ENCODE results near the gene ENTPD2. TPM values are rescaled to one million over a fixed set of nuclear protein-coding genes. Genes with fewer than 3 reads are reported as not detected.

Gene ENTPD2
- total and polyA plus RNA-seq, 2 of the 4 experiments (the other 2 are of a cell fraction): not detected

- no TSS peak for BruUV-seq (replicated peaks)
These were observed 53.5 kb downstream of the ENTPD2 start for GRCh38 chr9:137000177-137000930.

More at GRCh38 chr9:137000177-137000930, 53.5 kb downstream of the ENTPD2 start:
- Histone ChIP-seq H4K8ac (ENCODE audit: low read depth in 2 of 2, low read length in 2 of 2) (peak overlapping the region in 1 of 2 experiments; percentile 40; a peak in 1 of 4 replicates), H2BK15ac (ENCODE audit: low read depth, low read length) (no peak overlapping the region), H3K4me2 (ENCODE audit: low read depth, low read length) (peak overlapping the region; percentile 69), H3K4me1 (ENCODE audit: control insufficient read depth, insufficient read depth, low read length) (peaks cover 16% of the 10 kb centered on the region), H2AK9ac (replicated peaks; ENCODE audit: low read depth, low read length, poor library complexity) (no peak overlapping the region), H3K36me3 (ENCODE audit: control insufficient read depth, insufficient read depth, low read length) (no peaks in the 10 kb centered on the region), H3K9ac (ENCODE audit: low read depth, low read length) (no peak overlapping the region), H4K20me1 (ENCODE audit: insufficient read depth, low read length) (no peaks in the 10 kb centered on the region; the same call in 1 of the 2 replicates), H2BK120ac (ENCODE audit: low read depth, low read length) (peak overlapping the region; percentile 44; the same call in 1 of the 2 replicates), H3K14ac (replicated peaks; ENCODE audit: low read depth, low read length) (no peak overlapping the region), H3K27ac (ENCODE audit: insufficient read depth, low read length) (peak overlapping the region; percentile 83), H4K5ac (ENCODE audit: low read depth, low read length) (no peak overlapping the region), H3K23ac (ENCODE audit: low read depth, low read length) (no peak overlapping the region), H2BK5ac (ENCODE audit: low read depth, low read length, poor library complexity, severe bottlenecking) (peak overlapping the region; percentile 57), H3K27me3 (ENCODE audit: control insufficient read depth, insufficient read depth, low read length) (no peaks in the 10 kb centered on the region), H3K18ac (ENCODE audit: low read depth, low read length) (no peak overlapping the region), H2AK5ac (ENCODE audit: low read depth, low read length) (0 out of 2 replicates have a peak overlapping the region, but pooled peaks have one; percentile 35), H2BK20ac (ENCODE audit: low read depth, low read length) (no peak overlapping the region; the same call in 1 of the 2 replicates), H3K79me1 (ENCODE audit: low read depth in 1 of 2, low read length in 2 of 2) (no peaks in the 10 kb centered on the region), H3K4ac (ENCODE audit: low read depth, low read length) (peak overlapping the region; percentile 48), H3K56ac (ENCODE audit: extremely low read depth, insufficient read depth, low read length) (no peak overlapping the region), H2AFZ (replicated peaks; ENCODE audit: low read length, poor library complexity) (peak overlapping the region; percentile 4), H4K91ac (ENCODE audit: insufficient read depth, low read depth, low read length) (no peak overlapping the region), H3K4me3 (ENCODE audit: insufficient read depth, low read depth, low read length) (no peak overlapping the region), H3K9me1 (ENCODE audit: insufficient read depth, low read length) (peaks cover 5% of the 10 kb centered on the region; the same call in 1 of the 2 replicates), H3K9me3 (ENCODE audit: control insufficient read depth, insufficient read depth, low read length) (no peaks in the 10 kb centered on the region)
- TF ChIP-seq NFE2L2 (IDR thresholded peaks at IDR 0.05; ENCODE audit: low read depth, low read length): no peak
- TF ChIP-seq BHLHE40 (IDR thresholded peaks at IDR 0.05; ENCODE audit: low read depth, low read length): no peak
- no peak for TF ChIP-seq CHD1 (IDR thresholded peaks at IDR 0.05; ENCODE audit: low read depth, low read length)
- 0 out of 2 replicates have a peak, but pooled peaks have one; percentile 23 for TF ChIP-seq CEBPB (IDR thresholded peaks at IDR 0.05; ENCODE audit: low read depth, low read length)
- intact Hi-C loops (cut with micrococcal nuclease) (no loop called here), in situ Hi-C loops (cut with MboI; ENCODE audit: low sequenced_read_pairs) (no loop called here), dilution Hi-C loops (cut with HindIII; ENCODE audit: low sequenced_read_pairs, unreplicated experiment) (no loop called here)
- 11% methylated on average over 5 of the region's 10 CpGs; no CpG with 5 or more reads in 1 of the 2 experiments for WGBS, 2 experiments (ENCODE audit: extremely low coverage in 2 of 2, insufficient read length in 1 of 2)
- ChIA-PET POLR2A (ENCODE audit: unreplicated experiment) (no interaction called here), CTCF (interaction anchor here (0.6 to 1.4 kb wide), 2 partner anchors 35 to 261 kb away, joined by 3 to 4 read pairs; no protein-coding TSS in a partner anchor)
- DNase-seq: peak; percentile 79
- ATAC-seq (ENCODE audit: low read depth): peak; percentile 75

Small RNA genes within 50 kb of the gene (microRNA-seq; reads per million reads assigned to microRNA genes)
- not detected for gene RF00153 (ENCODE audit: insufficient read depth, insufficient read length)

Small RNA genes within 50 kb of the gene (small RNA-seq; reads per million reads assigned to genes)
- gene RF00153: 0 to 0.08 (median 0) reads per million in 5 experiments

Other genes starting within 250 kb of the ENTPD2 start
Only the 30 nearest of the 37 such genes appear.
- 279 and 538 TPM in 2 replicates for gene EDF1, start 187.8 kb downstream of the ENTPD2 start, total RNA-seq (2012; rRNA removed)
- gene EDF1, start 187.8 kb downstream of the ENTPD2 start, polyA plus RNA-seq (2012; rRNA removed): 701 and 703 TPM in 2 replicates
- gene TRAF2, start 167.5 kb downstream of the ENTPD2 start, total RNA-seq (2012; rRNA removed): 5.8 and 6.6 TPM in 2 replicates
- gene TRAF2, start 167.5 kb downstream of the ENTPD2 start, polyA plus RNA-seq (2012; rRNA removed): 12.0 and 12.9 TPM in 2 replicates
- gene FBXW5, start 109.3 kb downstream of the ENTPD2 start, total RNA-seq (2012; rRNA removed): 65.1 and 72.2 TPM in 2 replicates
- 80.2 and 95.4 TPM in 2 replicates for gene FBXW5, start 109.3 kb downstream of the ENTPD2 start, polyA plus RNA-seq (2012; rRNA removed)
- not detected in 2 replicates for gene C8G, start 108.8 kb downstream of the ENTPD2 start, total RNA-seq (2012; rRNA removed)
- gene C8G, start 108.8 kb downstream of the ENTPD2 start, polyA plus RNA-seq (2012; rRNA removed): 0.37 and 0.80 TPM in 2 replicates
- gene LCN12, start 101.8 kb downstream of the ENTPD2 start, total RNA-seq (2012; rRNA removed): not detected in 2 replicates
- 0.12 TPM in 1 of 2 replicates, not detected in the other for gene LCN12, start 101.8 kb downstream of the ENTPD2 start, polyA plus RNA-seq (2012; rRNA removed)
- gene PTGDS, start 76.6 kb downstream of the ENTPD2 start, total RNA-seq (2012; rRNA removed): not detected in 2 replicates
- gene PTGDS, start 76.6 kb downstream of the ENTPD2 start, polyA plus RNA-seq (2012; rRNA removed): 0.87 and 1.2 TPM in 2 replicates
- gene LCNL1, start 71.1 kb downstream of the ENTPD2 start, total RNA-seq (2012; rRNA removed): not detected in 2 replicates
- gene LCNL1, start 71.1 kb downstream of the ENTPD2 start, polyA plus RNA-seq (2012; rRNA removed): 0.13 and 0.15 TPM in 2 replicates
- gene PAXX, start 61.6 kb downstream of the ENTPD2 start, total RNA-seq (2012; rRNA removed): 4.4 and 5.7 TPM in 2 replicates
- gene PAXX, start 61.6 kb downstream of the ENTPD2 start, polyA plus RNA-seq (2012; rRNA removed): 24.6 and 30.2 TPM in 2 replicates
- gene CLIC3, start 57.5 kb downstream of the ENTPD2 start, total RNA-seq (2012; rRNA removed): 0.18 and 0.28 TPM in 2 replicates
- gene CLIC3, start 57.5 kb downstream of the ENTPD2 start, polyA plus RNA-seq (2012; rRNA removed): 1.7 and 2.1 TPM in 2 replicates
- 3.8 and 4.4 TPM in 2 replicates for gene ABCA2, start 25.8 kb downstream of the ENTPD2 start, total RNA-seq (2012; rRNA removed)
- gene ABCA2, start 25.8 kb downstream of the ENTPD2 start, polyA plus RNA-seq (2012; rRNA removed): 46.0 and 52.3 TPM in 2 replicates
- not detected in 2 replicates for gene FUT7, start 22.0 kb downstream of the ENTPD2 start, total RNA-seq (2012; rRNA removed)
- gene FUT7, start 22.0 kb downstream of the ENTPD2 start, polyA plus RNA-seq (2012; rRNA removed): not detected in 2 replicates
- 2.7 and 2.8 TPM in 2 replicates for gene NPDC1, start 7.9 kb downstream of the ENTPD2 start, total RNA-seq (2012; rRNA removed)
- 58.1 and 74.0 TPM in 2 replicates for gene NPDC1, start 7.9 kb downstream of the ENTPD2 start, polyA plus RNA-seq (2012; rRNA removed)
- gene SAPCD2, start 16.5 kb upstream of the ENTPD2 start, total RNA-seq (2012; rRNA removed): 3.3 and 3.4 TPM in 2 replicates
- gene SAPCD2, start 16.5 kb upstream of the ENTPD2 start, polyA plus RNA-seq (2012; rRNA removed): 4.9 and 6.4 TPM in 2 replicates
- 2.3 and 2.5 TPM in 2 replicates for gene UAP1L1, start 23.5 kb upstream of the ENTPD2 start, total RNA-seq (2012; rRNA removed)
- gene UAP1L1, start 23.5 kb upstream of the ENTPD2 start, polyA plus RNA-seq (2012; rRNA removed): 8.7 and 9.8 TPM in 2 replicates
- gene MAN1B1, start 32.9 kb upstream of the ENTPD2 start, total RNA-seq (2012; rRNA removed): 25.0 and 28.7 TPM in 2 replicates
- gene MAN1B1, start 32.9 kb upstream of the ENTPD2 start, polyA plus RNA-seq (2012; rRNA removed): 49.8 and 55.1 TPM in 2 replicates
- 14.2 and 14.9 TPM in 2 replicates for gene DPP7, start 60.7 kb upstream of the ENTPD2 start, total RNA-seq (2012; rRNA removed)
- 76.4 and 88.2 TPM in 2 replicates for gene DPP7, start 60.7 kb upstream of the ENTPD2 start, polyA plus RNA-seq (2012; rRNA removed)
- not detected in 2 replicates for gene GRIN1, start 85.1 kb upstream of the ENTPD2 start, total RNA-seq (2012; rRNA removed)
- gene GRIN1, start 85.1 kb upstream of the ENTPD2 start, polyA plus RNA-seq (2012; rRNA removed): 0.04 and 0.09 TPM in 2 replicates
- gene LRRC26, start 116.0 kb upstream of the ENTPD2 start, total RNA-seq (2012; rRNA removed): not detected in 2 replicates
- gene LRRC26, start 116.0 kb upstream of the ENTPD2 start, polyA plus RNA-seq (2012; rRNA removed): not detected in 2 replicates
- gene TMEM210, start 118.0 kb upstream of the ENTPD2 start, total RNA-seq (2012; rRNA removed): not detected in 2 replicates
- not detected in 2 replicates for gene TMEM210, start 118.0 kb upstream of the ENTPD2 start, polyA plus RNA-seq (2012; rRNA removed)
- gene ANAPC2, start 134.5 kb upstream of the ENTPD2 start, total RNA-seq (2012; rRNA removed): 9.3 and 9.4 TPM in 2 replicates
- 29.5 and 34.3 TPM in 2 replicates for gene ANAPC2, start 134.5 kb upstream of the ENTPD2 start, polyA plus RNA-seq (2012; rRNA removed)
- 55.7 and 63.9 TPM in 2 replicates for gene SSNA1, start 134.6 kb upstream of the ENTPD2 start, total RNA-seq (2012; rRNA removed)
- gene SSNA1, start 134.6 kb upstream of the ENTPD2 start, polyA plus RNA-seq (2012; rRNA removed): 86.7 and 107 TPM in 2 replicates
- 1.7 and 1.8 TPM in 2 replicates for gene TPRN, start 146.7 kb upstream of the ENTPD2 start, total RNA-seq (2012; rRNA removed)
- 5.3 and 7.1 TPM in 2 replicates for gene TPRN, start 146.7 kb upstream of the ENTPD2 start, polyA plus RNA-seq (2012; rRNA removed)
- 18.8 and 20.8 TPM in 2 replicates for gene TMEM203, start 151.6 kb upstream of the ENTPD2 start, total RNA-seq (2012; rRNA removed)
- 39.1 and 40.6 TPM in 2 replicates for gene TMEM203, start 151.6 kb upstream of the ENTPD2 start, polyA plus RNA-seq (2012; rRNA removed)
- gene NDOR1, start 151.6 kb upstream of the ENTPD2 start, total RNA-seq (2012; rRNA removed): 0.90 and 1.1 TPM in 2 replicates
- gene NDOR1, start 151.6 kb upstream of the ENTPD2 start, polyA plus RNA-seq (2012; rRNA removed): 10.6 and 14.0 TPM in 2 replicates
- not detected in 2 replicates for gene RNF208, start 168.2 kb upstream of the ENTPD2 start, total RNA-seq (2012; rRNA removed)
- 1.2 and 1.6 TPM in 2 replicates for gene RNF208, start 168.2 kb upstream of the ENTPD2 start, polyA plus RNA-seq (2012; rRNA removed)
- gene CYSRT1, start 171.1 kb upstream of the ENTPD2 start, total RNA-seq (2012; rRNA removed): 0.18 TPM in 1 of 2 replicates, not detected in the other
- 0.84 and 0.93 TPM in 2 replicates for gene CYSRT1, start 171.1 kb upstream of the ENTPD2 start, polyA plus RNA-seq (2012; rRNA removed)
- gene RNF224, start 173.4 kb upstream of the ENTPD2 start, total RNA-seq (2012; rRNA removed): not detected in 2 replicates
- not detected in 2 replicates for gene RNF224, start 173.4 kb upstream of the ENTPD2 start, polyA plus RNA-seq (2012; rRNA removed)
- not detected in 2 replicates for gene SLC34A3, start 176.8 kb upstream of the ENTPD2 start, total RNA-seq (2012; rRNA removed)
- gene SLC34A3, start 176.8 kb upstream of the ENTPD2 start, polyA plus RNA-seq (2012; rRNA removed): not detected in 2 replicates
- 236 and 237 TPM in 2 replicates for gene TUBB4B, start 187.2 kb upstream of the ENTPD2 start, total RNA-seq (2012; rRNA removed)
- 529 and 613 TPM in 2 replicates for gene TUBB4B, start 187.2 kb upstream of the ENTPD2 start, polyA plus RNA-seq (2012; rRNA removed)
- not detected in 2 replicates for gene STPG3, start 197.2 kb upstream of the ENTPD2 start, total RNA-seq (2012; rRNA removed)
- gene STPG3, start 197.2 kb upstream of the ENTPD2 start, polyA plus RNA-seq (2012; rRNA removed): not detected in 2 replicates

All from IMR-90 (cell line).